HG02943 (cell line): ENCODE results near the gene CTSE.
A peak's percentile ranks its signal among the peaks of the same experiment; 100 is the strongest.
"Not testable (repeated sequence)": the region's sequence is repeated elsewhere in the genome, so short reads cannot be mapped to it uniquely, and the experiment has no call there.

Experiments used
- ATAC-seq: cut with Tn5 transposase; IDR thresholded peaks from one replicate; pipeline ENCODE4 v1.9.1; 2021; ENCODE audit warnings: mild to moderate bottlenecking, low read depth, moderate library complexity; ENCODE audit not compliant: unreplicated experiment

Gene CTSE

DNA sequence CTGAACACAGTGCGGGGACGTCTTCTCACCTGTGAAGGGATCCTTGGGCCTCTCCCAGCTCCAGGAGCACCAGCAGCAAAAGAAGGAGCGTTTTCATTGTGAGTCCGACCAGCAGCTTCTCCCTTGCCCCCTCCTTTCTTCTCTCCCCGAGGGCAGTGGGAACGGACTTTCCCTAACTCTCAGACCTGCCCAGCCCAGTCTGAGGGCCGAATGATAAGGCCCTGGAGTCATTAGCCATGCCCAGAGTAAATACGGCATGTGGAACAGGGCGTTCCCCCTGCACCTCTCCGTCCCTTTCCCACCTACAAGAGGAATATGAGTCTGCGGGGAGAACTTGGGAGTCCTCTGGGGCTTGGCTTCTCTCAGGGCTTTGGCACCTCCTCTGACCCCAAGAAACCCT, at the start of gene CTSE:
Gene CTSE, minus strand, starts transcription at position 201 of the 400 bp plus-strand sequence. Its CDS starts 104 bp downstream, at position 97.
- ATAC-seq, result no peak

DNA sequence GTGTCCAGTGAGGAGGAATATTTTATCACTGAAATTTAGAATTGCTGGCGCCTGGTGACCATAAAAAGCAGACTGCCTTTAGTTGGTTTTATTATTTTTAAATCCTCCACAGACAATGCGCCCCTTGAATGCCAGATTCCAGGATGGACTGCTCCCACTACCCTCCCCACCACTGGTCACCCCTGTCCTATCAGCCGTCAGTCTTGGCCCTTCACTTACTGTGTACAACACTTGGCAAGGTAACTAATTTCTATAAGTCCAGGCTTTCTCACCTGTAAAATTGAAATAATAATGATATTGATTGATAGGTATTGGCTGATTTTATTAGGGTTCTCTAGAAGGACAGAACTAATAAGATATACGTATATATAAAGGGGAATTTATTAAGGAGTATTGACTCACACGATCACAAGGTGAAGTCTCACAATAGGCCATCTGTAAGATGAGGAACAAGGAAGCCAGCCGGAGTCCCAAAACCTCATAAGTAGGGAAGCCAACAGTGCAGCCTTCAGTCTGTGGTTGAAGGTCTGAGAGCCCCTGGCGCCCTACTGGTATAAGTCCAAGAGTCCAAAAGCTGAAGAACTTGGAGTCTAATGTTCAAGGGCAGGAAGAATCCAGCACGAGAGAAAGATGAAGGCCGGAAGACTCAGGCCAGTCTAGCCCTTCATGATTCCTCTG, 47.1 kb upstream of the CTSE start:
- ATAC-seq, result no peak

DNA sequence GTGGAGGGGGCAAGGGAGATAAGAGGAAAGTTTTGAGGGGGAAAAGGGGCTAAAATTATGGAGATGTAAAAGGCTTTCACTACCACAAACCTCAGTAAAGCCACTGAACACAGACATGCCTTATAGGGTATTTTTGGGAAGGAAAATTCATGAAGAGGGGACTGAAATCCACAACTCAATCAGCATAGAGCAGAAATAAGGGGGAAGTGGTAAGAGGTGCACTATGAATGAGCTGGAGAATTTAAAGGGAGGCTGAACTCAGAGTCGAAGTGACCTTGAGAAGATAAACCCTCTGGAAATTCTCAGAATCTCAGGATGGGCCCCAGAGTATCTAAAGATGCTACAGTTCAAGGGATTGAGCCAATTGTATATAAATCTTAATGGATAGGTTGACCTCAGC, 44.6 kb upstream of the CTSE start:
- ATAC-seq, result no peak

DNA sequence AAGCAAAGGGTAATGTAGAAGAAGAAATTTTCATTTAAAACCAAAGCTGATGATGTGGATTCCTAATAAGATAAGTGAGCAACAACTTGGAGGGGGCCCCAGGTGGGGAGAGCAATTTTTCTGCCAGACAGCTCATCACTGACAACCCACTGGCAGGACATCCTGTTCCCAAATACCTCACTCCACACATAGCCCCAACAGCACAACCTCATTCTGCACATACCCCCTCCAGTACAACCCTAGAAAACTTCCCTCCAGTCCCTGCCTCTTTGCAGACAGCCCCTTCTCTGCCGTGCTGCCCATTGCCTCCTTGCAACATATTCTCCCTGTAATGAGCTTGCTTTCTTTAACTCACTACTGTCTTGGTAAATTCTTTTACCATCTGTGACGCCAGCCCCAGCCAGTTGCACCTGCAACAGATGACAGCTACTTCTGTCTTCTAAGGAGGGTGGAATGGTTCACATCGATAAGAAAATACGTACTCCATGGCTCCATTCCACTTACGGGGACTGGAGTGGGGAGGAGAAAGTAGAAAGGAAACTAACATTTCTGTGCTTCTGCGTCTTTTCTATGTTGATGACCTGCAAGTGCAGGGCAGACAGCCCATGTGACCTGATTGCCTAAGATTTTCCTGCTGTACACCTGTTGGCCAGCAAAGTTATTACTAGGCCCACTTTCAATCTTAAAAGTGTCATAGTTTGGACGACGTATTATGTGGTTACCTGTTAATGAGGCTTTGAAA, 44.0 kb upstream of the CTSE start:
- ATAC-seq, result no peak

DNA sequence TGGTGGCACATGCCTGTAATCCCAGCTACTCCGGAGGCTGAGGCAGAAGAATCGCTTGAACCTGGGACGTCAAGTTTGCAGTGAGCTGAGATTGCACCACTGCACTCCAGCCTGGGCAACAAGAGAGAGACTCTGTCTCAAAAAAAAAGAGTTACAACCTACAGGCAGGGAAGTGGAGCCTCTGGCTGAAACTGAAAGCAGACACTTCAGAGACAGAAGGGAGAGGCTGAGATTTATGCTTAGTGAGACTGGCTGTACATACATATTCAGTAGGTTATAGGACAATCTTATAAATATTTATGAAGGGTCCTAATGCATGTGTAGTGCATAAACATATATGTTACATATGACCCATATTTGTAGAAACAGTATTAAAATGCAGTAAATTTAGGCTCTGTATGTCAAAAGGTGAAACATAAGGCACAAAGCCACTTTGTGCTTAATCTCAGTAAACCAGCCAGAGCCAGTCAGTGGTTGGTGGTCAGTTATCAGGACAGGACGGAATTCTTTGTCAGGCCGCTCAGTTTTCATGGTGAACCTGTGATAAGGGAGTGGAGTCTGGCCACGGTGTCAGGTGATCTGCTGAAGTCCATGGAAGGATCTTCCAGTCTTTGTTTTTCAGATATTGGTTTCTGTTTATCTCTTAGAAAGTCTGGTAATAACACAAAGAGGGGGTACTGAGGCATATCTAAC, 42.9 kb upstream of the CTSE start:
- peak; percentile 80 for ATAC-seq

DNA sequence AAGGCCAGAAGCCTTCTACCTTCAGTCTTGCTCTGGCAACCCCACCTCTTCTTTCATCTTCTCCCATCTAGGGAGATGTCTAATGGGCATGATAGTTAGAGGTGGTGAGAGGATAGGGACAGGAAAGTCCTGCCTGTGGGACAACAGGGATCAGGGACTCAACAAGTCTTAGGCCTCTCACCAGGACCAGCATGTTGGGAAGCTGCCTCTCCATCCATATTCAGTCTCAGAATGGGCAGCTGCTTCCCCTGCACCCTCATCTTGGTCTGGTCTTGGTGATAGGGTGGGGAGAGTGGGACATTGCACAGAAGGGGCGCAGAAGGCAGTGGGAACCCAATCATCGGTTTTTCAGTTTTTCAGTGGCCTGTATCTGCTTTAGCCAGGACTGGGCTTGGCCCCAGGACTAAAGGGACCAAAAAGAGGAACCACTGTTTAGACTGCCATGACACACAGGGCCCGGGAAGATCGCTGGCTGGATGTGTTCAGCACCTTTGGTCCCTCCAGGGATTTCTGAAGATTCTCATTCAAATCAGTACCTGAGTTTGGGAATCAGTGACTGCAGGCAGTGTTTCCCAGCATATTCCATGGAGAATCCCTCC, 42.0 kb upstream of the CTSE start:
- no peak for ATAC-seq

DNA sequence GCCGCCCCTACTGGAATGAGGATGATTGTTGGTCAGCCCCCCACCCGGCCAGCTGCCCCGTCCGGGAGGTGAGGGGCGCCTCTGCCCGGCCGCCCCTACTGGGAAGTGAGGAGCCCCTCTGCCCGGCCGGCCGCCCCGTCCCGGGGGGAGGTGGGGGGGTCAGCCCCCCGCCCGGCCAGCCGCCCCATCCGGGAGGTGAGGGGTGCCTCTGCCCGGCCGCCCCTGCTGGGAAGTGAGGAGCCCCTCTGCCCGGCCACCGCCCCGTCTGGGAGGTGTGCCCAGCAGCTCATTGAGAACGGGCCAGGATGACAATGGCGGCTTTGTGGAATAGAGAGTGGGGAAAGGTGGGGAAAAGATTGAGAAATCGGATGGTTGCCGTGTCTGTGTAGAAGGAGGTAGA, 40.8 kb upstream of the CTSE start:
- ATAC-seq, result not testable (repeated sequence)

DNA sequence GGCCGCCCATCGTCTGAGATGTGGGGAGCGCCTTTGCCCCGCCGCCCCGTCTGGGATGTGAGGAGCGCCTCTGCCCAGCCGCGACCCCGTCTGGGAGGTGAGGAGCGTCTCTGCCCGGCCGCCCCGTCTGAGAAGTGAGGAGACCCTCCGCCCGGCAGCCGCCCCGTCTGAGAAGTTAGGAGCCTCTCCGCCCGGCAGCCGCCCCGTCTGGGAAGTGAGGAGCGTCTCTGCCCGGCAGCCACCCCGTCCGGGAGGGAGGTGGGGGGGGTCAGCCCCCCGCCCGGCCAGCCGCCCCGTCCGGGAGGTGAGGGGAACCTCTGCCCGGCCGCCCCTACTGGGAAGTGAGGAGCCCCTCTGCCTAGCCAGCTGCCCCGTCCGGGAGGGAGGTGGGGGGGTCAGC, 40.3 kb upstream of the CTSE start:
- not testable (repeated sequence) for ATAC-seq

DNA sequence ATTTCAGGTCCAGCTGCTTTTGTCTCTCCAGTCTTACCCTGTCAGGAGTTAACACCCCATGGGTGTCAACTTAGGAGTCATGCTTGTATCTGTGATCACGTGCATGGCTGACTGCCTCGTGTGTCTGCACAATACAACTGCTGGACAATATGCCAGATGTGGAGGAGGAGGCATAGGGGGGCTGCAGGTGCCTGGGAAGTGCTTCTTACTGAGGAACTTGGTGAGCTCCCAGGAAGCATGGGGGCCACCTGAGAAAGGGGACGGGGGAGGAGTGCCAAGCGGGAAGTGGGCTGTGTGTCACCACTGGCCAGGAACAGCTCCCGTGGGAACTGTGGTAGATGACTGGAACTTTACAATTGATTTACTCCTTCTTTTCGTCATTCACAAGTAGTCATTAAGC, 38.8 kb upstream of the CTSE start:
- no peak for ATAC-seq

DNA sequence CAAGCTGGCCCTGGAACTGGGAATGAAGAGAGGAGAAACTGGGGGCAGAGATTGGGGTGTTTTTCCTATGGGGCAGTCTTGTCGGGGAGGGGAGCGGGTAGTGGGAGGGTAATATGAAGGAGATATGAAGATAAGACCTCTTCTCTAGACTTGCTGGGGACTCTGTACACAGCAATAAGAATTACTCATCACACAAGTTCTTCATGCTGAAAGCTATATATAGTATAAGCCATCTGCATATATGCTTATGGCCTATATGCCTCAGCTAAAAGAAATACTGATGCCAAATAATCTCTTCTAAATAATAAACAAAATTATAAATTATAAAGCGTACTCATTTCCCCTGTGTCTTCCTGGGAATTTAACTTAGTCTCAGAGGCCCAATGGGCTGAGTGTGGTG, 37.1 kb upstream of the CTSE start:
- no peak for ATAC-seq

DNA sequence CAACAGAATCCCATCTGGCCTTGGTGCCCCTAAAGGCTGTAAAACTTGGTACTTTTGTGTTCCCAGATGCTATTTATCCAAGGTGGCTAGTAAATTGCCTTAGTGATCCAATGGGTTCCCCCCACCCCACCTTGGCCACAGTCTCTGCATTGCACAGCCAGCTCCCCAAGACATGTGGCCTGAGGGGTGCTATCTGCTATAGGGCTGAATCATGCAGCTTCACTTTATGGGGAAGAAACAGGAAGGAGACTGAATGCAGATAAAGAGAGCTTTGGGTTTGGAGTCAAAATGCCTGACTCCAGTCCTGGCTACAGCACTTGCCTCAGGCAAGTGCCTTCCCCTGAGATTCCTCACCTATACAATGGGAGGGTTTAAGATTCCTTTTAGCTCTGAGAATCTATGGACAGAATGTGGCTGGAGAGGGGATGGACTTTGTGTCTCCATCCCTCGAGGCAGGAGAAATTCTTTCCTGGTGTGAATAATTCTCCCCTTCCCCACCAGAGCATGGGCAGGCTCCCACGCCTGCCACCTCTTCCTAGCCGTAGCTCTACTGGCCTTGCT, 35.7 kb upstream of the CTSE start:
- ATAC-seq, result no peak

DNA sequence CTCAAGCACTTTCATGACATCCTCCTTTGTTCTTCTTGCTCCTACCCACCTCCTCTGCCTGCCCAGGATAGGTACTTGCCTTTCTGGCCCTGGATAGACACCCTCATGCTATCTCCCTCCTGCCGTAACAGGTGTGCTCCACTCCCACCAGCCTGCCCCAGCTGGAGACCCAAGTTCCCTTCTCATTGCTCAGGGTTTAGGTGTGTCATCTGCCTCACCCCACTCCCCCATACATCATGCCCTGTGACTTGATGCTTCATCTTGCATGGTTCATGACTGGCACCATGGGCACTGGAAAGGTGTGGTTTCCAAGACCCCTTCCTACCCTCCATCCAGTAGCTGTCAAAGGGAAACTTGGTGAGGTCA, 35.2 kb upstream of the CTSE start:
- no peak for ATAC-seq

DNA sequence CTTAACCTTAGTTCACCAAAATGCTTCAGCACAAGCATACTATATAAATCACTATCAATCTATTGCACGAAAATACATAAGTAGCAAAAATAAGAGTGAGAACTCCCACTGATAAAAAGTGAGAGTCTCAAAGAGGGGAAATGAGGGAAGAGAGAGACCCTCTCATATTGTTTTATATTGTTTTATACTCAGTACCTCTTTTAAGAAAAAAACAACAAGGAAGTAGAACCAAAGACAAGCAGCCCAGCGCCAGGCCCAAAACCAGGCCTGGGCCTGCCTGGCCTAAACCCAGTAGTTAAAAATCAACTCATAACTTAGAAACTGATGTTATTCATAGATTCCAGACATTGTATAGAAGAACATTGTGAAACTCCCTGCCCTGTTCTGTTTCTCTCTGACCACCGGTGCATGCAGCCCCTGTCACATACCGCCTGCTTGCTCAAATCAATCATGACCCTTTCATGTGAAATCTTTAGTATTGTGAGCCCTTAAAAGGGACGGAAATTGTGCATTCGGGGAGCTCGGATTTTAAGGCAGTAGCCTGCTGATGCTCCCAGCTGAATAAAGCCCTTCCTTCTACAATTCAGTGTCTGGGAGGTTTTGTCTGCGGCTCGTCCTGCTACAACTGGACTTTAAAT, 34.7 kb upstream of the CTSE start:
- ATAC-seq, result not testable (repeated sequence)

DNA sequence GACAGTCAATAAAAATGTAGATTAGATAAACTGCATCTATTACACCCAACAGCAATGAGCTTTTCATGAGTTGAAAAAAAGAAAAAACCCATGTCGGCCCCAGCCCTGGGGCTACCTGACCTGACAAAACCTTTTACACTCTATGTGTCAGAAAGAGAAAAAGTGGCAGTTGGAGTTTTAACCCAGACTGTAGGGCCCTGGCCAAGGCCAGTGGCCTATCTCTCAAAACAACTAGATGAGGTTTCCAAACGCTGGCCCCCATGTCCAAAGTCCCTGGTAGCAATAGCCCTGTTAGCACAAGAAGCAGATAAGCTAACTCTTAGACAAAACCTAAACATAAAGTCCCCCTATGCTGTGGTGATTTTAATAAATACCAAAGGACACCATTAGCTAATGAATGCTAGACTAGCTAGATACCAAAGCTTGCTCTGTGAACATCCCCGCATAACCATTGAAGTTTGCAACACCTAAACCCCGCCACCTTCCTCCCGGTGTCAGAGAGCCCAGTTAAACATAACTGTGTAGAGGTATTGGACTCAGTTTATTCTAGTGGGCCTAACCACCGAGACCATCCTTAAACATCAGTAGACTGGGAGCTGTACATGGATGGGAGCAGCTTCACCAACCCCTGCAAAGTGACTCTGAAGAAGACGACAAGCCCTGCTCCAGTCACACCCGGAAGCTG, 32.1 kb upstream of the CTSE start:
- not testable (repeated sequence) for ATAC-seq

DNA sequence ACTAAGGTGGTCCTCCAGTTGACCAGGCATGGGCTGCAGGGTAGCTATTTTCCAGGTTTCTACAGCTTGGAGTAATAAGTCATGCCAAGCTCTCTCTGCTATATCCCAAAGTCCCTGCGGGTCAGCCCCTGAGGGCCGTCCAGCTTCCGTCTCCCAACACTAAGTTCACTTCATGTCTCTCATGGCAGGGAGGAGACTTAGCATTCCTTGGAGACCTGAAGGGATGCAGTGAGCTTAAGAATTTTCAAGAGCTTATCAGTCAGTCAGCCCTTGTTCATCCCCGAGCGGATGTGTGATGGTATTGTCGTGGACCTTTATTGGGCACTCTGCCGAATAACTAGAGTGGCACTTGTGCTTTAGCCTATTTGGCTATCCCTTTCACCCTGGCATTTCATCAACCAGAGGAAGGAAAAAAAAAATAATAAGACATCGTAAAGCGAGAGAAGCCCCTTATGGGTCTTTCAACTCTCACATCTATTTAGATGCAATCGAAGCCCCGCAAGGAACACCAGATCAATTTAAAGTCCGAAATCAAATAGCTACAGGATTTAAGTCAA, 31.5 kb upstream of the CTSE start:
- ATAC-seq, result not testable (repeated sequence)

DNA sequence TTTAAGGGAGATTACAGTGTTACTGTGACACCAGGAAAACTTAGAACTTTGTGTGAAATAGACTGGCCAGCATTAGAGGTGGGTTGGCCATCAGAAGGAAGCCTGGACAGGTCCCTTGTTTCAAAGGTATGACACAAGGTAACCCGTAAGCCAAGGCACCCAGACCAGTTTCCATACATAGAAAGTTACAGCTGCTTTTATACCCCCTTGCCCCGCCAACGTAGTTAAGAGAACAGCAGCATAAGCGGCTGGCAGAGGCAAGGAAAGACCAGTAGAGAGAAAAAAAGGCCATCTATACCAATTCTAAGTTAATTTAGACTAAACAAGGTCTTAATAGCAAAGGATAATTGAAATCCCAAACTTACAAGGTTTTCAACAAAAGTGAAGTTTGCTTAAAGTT, 29.9 kb upstream of the CTSE start:
- not testable (repeated sequence) for ATAC-seq

DNA sequence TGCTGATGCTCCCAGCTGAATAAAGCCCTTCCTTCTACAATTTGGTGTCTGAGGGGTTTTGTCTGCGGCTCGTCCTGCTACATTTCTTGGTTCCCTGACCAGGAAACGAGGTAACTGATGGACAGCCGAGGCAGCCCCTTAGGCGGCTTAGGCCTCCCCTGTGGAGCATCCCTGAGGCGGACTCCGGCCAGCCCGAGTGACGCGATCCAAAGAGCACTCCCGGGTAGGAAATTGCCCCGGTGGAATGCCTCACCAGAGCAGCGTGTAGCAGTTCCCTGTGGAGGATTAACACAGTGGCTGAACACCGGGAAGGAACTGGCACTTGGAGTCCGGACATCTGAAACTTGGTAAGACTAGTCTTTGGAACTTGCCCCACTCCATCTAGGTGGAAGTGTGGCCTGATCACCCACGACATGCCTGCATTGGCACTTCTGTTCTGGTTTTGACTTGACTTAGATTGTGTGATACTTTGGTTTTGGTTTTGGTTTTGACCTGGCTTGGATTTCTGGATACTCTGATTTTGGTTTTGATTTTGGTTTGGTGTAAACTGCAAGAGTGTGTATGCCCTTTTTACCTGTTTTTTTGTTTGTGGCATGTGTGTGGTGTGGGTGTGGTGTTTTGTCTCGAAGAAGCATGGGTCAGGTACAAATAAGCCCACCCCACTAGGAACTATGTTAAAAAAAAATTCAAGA, 29.4 kb upstream of the CTSE start, which contains the start of gene RHEX:
Gene RHEX, plus strand, starts transcription at position 255 of the 692 bp plus-strand sequence. CDS start 44,656 bp downstream, outside the sequence.
- ATAC-seq, result not testable (repeated sequence)

DNA sequence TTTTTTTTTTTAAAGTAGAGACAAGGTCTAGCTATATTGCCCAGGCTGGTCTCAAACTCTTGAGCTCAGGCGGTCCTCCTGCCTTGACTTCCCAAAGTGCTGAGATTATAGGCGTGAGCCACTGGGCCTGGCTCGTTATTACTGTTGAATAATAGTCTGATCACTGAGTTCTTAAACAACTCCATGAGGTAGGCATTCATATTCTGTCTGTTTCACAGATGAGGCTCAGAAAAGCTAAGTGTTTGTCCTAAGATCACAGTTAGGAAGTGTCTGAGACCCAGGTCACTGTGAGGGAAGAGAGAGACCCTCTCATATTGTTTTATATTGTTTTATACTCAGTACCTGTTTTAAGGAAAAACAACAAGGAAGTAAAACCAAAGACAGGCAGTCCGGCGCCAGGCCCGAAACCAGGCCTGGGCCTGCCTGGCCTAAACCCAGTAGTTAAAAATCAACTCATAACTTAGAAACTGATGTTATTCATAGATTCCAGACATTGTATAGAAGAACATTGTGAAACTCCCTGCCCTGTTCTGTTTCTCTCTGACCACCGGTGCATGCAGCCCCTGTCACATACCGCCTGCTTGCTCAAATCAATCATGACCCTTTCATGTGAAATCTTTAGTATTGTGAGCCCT, 28.7 kb upstream of the CTSE start:
- not testable (repeated sequence) for ATAC-seq
